PC-3 (cell line): ENCODE results near the gene CTNNA3.

Experiments
- CTCF ChIP-seq: fragments of 300-600 bp; sonication (generic); conservative IDR thresholded peaks from 2 replicates; pipeline ENCODE4 v1.5.1; 2017; ENCODE audit warnings: antibody characterized with exemption, low read depth, mild to moderate bottlenecking, low read length
- EZH2 ChIP-seq: fragments of 300-600 bp; sonication (generic); IDR thresholded peaks from one replicate; pipeline ENCODE4 v1.6.1; 2017; ENCODE audit warnings: antibody characterized with exemption, mild to moderate bottlenecking, low read length; ENCODE audit not compliant: unreplicated experiment
- EZH2phosphoT487 ChIP-seq: fragments of 300-600 bp; sonication (generic); IDR thresholded peaks from 2 replicates; pipeline ENCODE4 v1.6.1; 2018; ENCODE audit warnings: mild to moderate bottlenecking, antibody characterized with exemption, low read length, borderline replicate concordance

- TF ChIP-seq CTCF (no peak), EZH2 (no peak), EZH2phosphoT487 (no peak)
Observed at GRCh38 chr10:65945061-65945460, 1750.9 kb downstream of the CTNNA3 start.
